Fibroblast of the aortic adventitia (primary cell): ENCODE measurements around the gene MRPS6. TPM values are rescaled to one million over a fixed set of nuclear protein-coding genes. Genes with fewer than 3 reads are reported as not detected.

Experiments used
- DNase-seq: peaks from one replicate; pipeline ENCODE4 v3.0.0-alpha.2; 2010; ENCODE audit warnings: low read depth
- H3K4me3 ChIP-seq: 2 replicates; pipeline ENCODE4 v1.5.1; 2011; ENCODE audit warnings: low read depth, mild to moderate bottlenecking, control low read depth, low read length, moderate library complexity
- total RNA-seq: library from RNA; depleted of rRNA; stranded (reverse); fragments of >200 nt; gene quantifications from 2 replicates; pipeline ENCODE4 v1.2.3, GENCODE V29; 2012; ENCODE audit warnings: low replicate concordance
- TF ChIP-seq, protein P1 (sequence below): IDR thresholded peaks from 2 replicates; pipeline ENCODE4 v1.5.1; 2011; ENCODE audit warnings: mild to moderate bottlenecking, low read length, control low read depth, inconsistent platforms; ENCODE audit not compliant: insufficient read depth

Gene MRPS6
- total RNA-seq, 1 donor = 78.1 TPM

- no peak overlapping the region for H3K4me3 ChIP-seq
- TF ChIP-seq, protein P1, sequence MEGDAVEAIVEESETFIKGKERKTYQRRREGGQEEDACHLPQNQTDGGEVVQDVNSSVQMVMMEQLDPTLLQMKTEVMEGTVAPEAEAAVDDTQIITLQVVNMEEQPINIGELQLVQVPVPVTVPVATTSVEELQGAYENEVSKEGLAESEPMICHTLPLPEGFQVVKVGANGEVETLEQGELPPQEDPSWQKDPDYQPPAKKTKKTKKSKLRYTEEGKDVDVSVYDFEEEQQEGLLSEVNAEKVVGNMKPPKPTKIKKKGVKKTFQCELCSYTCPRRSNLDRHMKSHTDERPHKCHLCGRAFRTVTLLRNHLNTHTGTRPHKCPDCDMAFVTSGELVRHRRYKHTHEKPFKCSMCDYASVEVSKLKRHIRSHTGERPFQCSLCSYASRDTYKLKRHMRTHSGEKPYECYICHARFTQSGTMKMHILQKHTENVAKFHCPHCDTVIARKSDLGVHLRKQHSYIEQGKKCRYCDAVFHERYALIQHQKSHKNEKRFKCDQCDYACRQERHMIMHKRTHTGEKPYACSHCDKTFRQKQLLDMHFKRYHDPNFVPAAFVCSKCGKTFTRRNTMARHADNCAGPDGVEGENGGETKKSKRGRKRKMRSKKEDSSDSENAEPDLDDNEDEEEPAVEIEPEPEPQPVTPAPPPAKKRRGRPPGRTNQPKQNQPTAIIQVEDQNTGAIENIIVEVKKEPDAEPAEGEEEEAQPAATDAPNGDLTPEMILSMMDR = no peak
- DNase-seq = no peak
Measured at GRCh38 chr21:34071683-34072082, 1.7 kb upstream of the MRPS6 start.

DNA sequence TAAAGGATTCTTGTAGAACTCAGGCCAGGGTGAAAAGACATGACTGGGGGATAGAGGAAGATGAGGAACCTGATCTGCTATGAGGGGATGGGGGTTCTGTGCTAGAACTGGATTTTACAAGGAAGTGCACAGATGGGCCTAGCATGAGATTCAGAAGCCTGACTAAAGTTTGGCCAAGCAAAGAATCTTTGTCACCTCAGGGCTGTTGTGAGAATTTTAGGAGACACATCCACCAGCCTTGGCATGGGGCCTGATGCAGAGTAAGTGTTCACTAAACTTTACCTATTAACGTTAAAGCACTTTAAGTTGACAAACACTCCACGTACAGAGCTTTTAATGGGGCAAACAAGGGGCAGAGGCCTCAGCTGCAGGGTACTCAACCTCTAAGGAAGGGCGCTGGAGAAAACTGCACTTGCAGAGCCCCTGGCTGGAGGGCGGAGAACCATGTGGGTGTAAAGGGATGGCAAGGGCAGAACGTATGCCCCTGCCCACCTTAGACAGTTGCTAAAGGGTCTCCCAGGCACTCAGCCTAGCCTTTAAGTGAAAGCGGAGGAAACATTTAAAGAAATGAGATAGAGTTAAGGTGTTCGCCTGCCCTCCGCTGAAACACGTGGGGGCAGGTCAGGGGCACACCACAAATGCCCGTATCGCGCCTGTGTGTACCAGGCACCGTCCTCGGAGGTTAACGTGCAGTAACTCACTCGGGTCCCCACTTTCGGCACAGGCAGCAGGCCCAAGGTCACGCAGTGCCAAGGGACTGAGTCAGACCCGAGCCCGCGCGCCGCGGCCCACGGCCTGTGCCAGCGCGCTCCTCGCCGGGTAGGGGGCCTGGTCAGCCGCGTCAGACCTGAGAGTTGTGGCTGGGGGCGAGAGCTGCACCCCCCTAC, 990 bp upstream of the MRPS6 start:
- DNase-seq = no peak
- TF ChIP-seq, protein P1 = no peak
- H3K4me3 ChIP-seq = peak overlapping the region; percentile 65

- TF ChIP-seq, protein P1 = no peak
- no peak for DNase-seq
- H3K4me3 ChIP-seq = peak overlapping the region; percentile 80
Measured at GRCh38 chr21:34073749-34074282, 438 bp downstream of the MRPS6 start.

- H3K4me3 ChIP-seq = peak overlapping the region; percentile 80
- peak; percentile 26 for DNase-seq
- TF ChIP-seq, protein P1 = no peak
Measured at GRCh38 chr21:34074283-34075090, 1.1 kb downstream of the MRPS6 start.

DNA sequence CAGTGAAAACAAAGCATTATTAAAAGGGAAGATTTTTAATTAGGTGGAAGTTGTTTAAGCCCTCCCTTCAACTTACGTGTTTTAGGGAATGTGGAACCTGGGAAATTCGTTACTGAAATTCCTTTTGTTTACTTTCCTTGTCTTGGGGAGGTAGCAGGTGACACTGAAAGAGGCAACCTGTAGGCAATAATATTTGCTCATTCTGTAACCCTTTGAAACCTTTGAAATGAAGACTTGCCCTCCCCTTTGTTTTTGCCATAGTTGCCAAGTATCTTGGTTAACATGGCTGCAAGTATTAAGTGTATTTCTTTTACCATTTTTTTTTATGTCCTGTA, 1.7 kb downstream of the MRPS6 start:
- H3K4me3 ChIP-seq = peak overlapping the region; percentile 80
- TF ChIP-seq, protein P1 = no peak
- DNase-seq = no peak

GRCh38 chr21:34075760-34076660, 2.6 kb downstream of the MRPS6 start:
- TF ChIP-seq, protein P1 = no peak
- no peak for DNase-seq
- H3K4me3 ChIP-seq = no peak overlapping the region
